ENCODE data around the gene PKNOX2. TPM values are rescaled to one million over a fixed set of nuclear protein-coding genes. Genes with fewer than 3 reads are reported as not detected.

Gene PKNOX2
- total RNA-seq, 4 donors from 2014 or later = 0.51 to 4.3 (median 2.3) TPM

- no peak for TF ChIP-seq CTCF (IDR thresholded peaks at IDR 0.05; ENCODE audit: low read depth)
These were observed 287.5 kb downstream of the PKNOX2 start for GRCh38 chr11:125452125-125452470.

GRCh38 chr11:125454047-125454446, 289.5 kb downstream of the PKNOX2 start:
- no peak for TF ChIP-seq CTCF (IDR thresholded peaks at IDR 0.05; ENCODE audit: low read depth)

- no peak for TF ChIP-seq CTCF (IDR thresholded peaks at IDR 0.05; ENCODE audit: low read depth)
These were observed 291.3 kb downstream of the PKNOX2 start for GRCh38 chr11:125455851-125456250.

- no peak for TF ChIP-seq CTCF (IDR thresholded peaks at IDR 0.05; ENCODE audit: low read depth)
These were observed 293.3 kb downstream of the PKNOX2 start for GRCh38 chr11:125457814-125458343.

GRCh38 chr11:125460275-125460674, 295.7 kb downstream of the PKNOX2 start:
- no peak for TF ChIP-seq CTCF (IDR thresholded peaks at IDR 0.05; ENCODE audit: low read depth)

GRCh38 chr11:125463590-125464269, 299.2 kb downstream of the PKNOX2 start:
- no peak for TF ChIP-seq CTCF (IDR thresholded peaks at IDR 0.05; ENCODE audit: low read depth)

- TF ChIP-seq CTCF (IDR thresholded peaks at IDR 0.05; ENCODE audit: low read depth) = no peak
These were observed 299.7 kb downstream of the PKNOX2 start for GRCh38 chr11:125464270-125464662.
